ENCODE measurements around the gene OLA1. TPM values are rescaled to one million over a fixed set of nuclear protein-coding genes. Genes with fewer than 3 reads are reported as not detected.

The OLA1 gene
- total RNA-seq, 4 donors from 2014 or later = 8.5 to 68.2 (median 43.2) TPM

DNA sequence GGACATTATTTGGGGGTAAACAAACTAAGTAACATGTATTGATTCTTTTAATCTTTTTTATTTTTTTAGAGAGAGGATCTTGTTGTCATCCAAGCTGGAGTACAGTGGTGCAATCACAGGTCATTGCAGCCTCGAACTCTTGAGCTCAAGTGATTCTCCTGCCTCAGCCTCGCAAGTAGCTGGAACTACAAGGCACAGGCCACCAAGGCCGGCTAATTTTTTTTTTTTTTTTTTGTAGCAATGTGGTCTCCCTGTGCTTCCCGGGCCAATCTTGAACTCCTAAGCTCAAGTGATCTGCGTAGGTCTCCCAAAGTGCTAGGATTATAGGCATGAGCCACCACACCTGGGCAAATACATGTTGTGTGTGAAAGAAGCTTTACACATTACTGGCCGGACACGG, 29.6 kb downstream of the OLA1 start:
- H3K4me3 ChIP-seq = no peak overlapping the region
- no peaks in the 10 kb centered on the region for H3K4me1 ChIP-seq
- H3K27ac ChIP-seq = no peak overlapping the region
- no peaks in the 10 kb centered on the region for H3K27me3 ChIP-seq
- no peaks in the 10 kb centered on the region for H3K36me3 ChIP-seq
- DNase-seq = no peak
- intact Hi-C loops (cut with DNase I; ENCODE audit: low total_unique reads) = no loop called here
- TF ChIP-seq, protein P1, sequence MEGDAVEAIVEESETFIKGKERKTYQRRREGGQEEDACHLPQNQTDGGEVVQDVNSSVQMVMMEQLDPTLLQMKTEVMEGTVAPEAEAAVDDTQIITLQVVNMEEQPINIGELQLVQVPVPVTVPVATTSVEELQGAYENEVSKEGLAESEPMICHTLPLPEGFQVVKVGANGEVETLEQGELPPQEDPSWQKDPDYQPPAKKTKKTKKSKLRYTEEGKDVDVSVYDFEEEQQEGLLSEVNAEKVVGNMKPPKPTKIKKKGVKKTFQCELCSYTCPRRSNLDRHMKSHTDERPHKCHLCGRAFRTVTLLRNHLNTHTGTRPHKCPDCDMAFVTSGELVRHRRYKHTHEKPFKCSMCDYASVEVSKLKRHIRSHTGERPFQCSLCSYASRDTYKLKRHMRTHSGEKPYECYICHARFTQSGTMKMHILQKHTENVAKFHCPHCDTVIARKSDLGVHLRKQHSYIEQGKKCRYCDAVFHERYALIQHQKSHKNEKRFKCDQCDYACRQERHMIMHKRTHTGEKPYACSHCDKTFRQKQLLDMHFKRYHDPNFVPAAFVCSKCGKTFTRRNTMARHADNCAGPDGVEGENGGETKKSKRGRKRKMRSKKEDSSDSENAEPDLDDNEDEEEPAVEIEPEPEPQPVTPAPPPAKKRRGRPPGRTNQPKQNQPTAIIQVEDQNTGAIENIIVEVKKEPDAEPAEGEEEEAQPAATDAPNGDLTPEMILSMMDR (IDR thresholded peaks at IDR 0.05) = no peak
- no peak for TF ChIP-seq POLR2A (IDR thresholded peaks at IDR 0.05)
- H3K9me3 ChIP-seq = no peaks in the 10 kb centered on the region

DNA sequence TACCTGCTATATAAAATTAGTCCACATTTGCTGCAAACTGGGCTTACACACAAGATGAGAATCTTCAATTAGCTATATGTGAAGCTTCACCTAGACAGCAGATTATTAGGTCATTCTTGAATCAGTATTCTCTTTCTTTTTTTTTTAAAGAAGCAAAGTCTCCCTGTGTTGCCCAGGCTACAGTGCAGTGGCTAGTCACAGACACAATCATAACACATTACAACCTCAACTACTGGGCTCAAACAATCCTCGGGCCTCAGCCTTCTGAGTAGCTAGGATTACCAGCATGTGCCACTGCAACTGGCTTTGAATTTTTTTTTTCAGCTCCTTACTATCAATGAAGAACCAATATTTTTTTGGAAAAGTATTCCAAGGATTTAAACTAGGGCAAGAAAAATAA, 30.5 kb downstream of the OLA1 start:
- intact Hi-C loops (cut with DNase I; ENCODE audit: low total_unique reads) = no loop called here
- no peak overlapping the region for H3K27ac ChIP-seq
- TF ChIP-seq, protein P1 (IDR thresholded peaks at IDR 0.05) = no peak
- DNase-seq = no peak
- no peak overlapping the region for H3K4me3 ChIP-seq
- no peaks in the 10 kb centered on the region for H3K36me3 ChIP-seq
- H3K4me1 ChIP-seq = no peaks in the 10 kb centered on the region
- H3K9me3 ChIP-seq = no peaks in the 10 kb centered on the region
- H3K27me3 ChIP-seq = no peaks in the 10 kb centered on the region

DNA sequence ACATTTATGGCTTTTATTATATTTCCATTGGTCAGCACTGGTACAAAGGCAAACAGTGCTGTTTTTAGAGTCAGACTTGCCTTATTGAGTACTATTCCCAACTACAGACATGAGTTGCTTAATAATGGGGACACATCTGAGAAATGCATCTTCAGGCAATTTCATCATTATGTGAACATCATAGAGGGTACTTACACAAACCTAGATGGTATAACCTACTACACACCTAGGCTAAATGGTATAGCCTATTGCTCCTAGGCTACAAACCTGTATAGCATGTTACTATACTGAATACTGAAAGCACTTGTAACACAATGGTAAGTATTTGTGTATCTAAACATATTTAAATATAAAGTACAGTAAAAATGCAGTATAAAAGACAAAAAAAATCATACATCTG, 36.4 kb downstream of the OLA1 start:
- no peaks in the 10 kb centered on the region for H3K9me3 ChIP-seq
- H3K27ac ChIP-seq = no peak overlapping the region
- intact Hi-C loops (cut with DNase I; ENCODE audit: low total_unique reads) = no loop called here
- H3K27me3 ChIP-seq = no peaks in the 10 kb centered on the region
- no peak for TF ChIP-seq POLR2A (IDR thresholded peaks at IDR 0.05)
- TF ChIP-seq, protein P1 (IDR thresholded peaks at IDR 0.05) = no peak
- no peak overlapping the region for H3K4me3 ChIP-seq
- H3K4me1 ChIP-seq = no peaks in the 10 kb centered on the region
- DNase-seq = no peak
- H3K36me3 ChIP-seq = no peaks in the 10 kb centered on the region

DNA sequence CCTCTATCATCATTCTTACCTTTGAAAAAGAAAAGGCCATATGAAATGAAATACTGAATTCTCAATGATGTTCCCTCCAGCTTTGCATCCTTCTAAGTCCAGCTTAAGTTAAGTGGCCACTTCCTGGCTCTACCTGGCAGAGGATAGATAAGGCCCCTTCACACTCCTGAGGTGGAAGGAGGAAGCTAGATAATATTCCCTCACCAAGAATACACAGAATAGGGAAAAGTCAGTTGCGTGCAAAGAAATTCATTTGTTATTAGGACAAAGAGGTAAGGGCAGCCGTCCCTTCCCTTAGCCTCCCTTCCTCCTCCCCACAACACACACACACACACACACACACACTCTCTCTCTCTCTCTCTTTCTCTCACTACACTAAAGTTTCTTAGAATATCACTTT, 37.5 kb downstream of the OLA1 start:
- TF ChIP-seq, protein P1 (IDR thresholded peaks at IDR 0.05) = no peak
- TF ChIP-seq POLR2A (IDR thresholded peaks at IDR 0.05) = no peak
- H3K4me1 ChIP-seq = no peaks in the 10 kb centered on the region
- no peak overlapping the region for H3K27ac ChIP-seq
- DNase-seq = no peak
- no peaks in the 10 kb centered on the region for H3K9me3 ChIP-seq
- intact Hi-C loops (cut with DNase I; ENCODE audit: low total_unique reads) = no loop called here
- no peaks in the 10 kb centered on the region for H3K27me3 ChIP-seq
- no peak overlapping the region for H3K4me3 ChIP-seq
- H3K36me3 ChIP-seq = no peaks in the 10 kb centered on the region

DNA sequence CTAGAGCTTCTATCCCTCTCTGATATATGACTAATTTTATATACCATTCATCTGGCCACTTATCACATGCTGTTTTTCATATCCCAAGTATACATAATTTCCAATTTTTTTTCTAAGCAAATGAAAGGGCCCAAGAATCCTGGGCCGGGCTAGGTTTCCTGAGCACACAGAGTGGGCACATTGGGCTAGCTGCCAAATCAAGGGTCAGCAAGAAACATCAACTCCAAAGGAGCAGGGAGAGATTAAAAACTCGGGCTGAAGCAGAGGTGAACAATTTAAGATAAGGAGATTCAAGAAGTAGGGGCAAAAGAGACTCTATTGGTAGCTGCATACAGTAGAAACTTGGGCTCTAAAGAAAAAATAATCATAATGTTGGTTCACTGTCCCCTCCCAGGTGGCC, 39.0 kb downstream of the OLA1 start:
- no peak for DNase-seq
- no peaks in the 10 kb centered on the region for H3K36me3 ChIP-seq
- intact Hi-C loops (cut with DNase I; ENCODE audit: low total_unique reads) = no loop called here
- no peak for TF ChIP-seq POLR2A (IDR thresholded peaks at IDR 0.05)
- TF ChIP-seq, protein P1 (IDR thresholded peaks at IDR 0.05) = no peak
- H3K27ac ChIP-seq = no peak overlapping the region
- H3K4me3 ChIP-seq = no peak overlapping the region
- H3K9me3 ChIP-seq = no peaks in the 10 kb centered on the region
- H3K4me1 ChIP-seq = no peaks in the 10 kb centered on the region
- no peaks in the 10 kb centered on the region for H3K27me3 ChIP-seq

Measured in uterus (tissue), 4 donors.